Adrenal gland (tissue), 5 donors: ENCODE data around the gene RTP4.
A peak's percentile ranks its signal among the peaks of the same experiment; 100 is the strongest.

Experiments used
- CTCF ChIP-seq, 6 experiments: fragments of 450-650 bp in 4 of 6; fragments of 200-600 bp in 2 of 6; sonication (generic) in 1 of 6; IDR thresholded peaks; 1 replicate in 5 of 6; 2 replicates in 1 of 6; pipeline versions ENCODE4 v1.5.1 to v1.8.0; 2016 to 2021; ENCODE audit warnings: antibody characterized with exemption in 6 of 6, mild to moderate bottlenecking in 2 of 6, moderate library complexity in 1 of 6
- POLR2A ChIP-seq, 2 donors: fragments of 450-650 bp; IDR thresholded peaks; one replicate each; pipeline ENCODE4 v1.6.1; 2017; ENCODE audit warnings: antibody characterized with exemption in 2 of 2, mild to moderate bottlenecking in 2 of 2, moderate library complexity in 1 of 2
- donor health status: DM: no; HTN: no; CAD: no.

DNA sequence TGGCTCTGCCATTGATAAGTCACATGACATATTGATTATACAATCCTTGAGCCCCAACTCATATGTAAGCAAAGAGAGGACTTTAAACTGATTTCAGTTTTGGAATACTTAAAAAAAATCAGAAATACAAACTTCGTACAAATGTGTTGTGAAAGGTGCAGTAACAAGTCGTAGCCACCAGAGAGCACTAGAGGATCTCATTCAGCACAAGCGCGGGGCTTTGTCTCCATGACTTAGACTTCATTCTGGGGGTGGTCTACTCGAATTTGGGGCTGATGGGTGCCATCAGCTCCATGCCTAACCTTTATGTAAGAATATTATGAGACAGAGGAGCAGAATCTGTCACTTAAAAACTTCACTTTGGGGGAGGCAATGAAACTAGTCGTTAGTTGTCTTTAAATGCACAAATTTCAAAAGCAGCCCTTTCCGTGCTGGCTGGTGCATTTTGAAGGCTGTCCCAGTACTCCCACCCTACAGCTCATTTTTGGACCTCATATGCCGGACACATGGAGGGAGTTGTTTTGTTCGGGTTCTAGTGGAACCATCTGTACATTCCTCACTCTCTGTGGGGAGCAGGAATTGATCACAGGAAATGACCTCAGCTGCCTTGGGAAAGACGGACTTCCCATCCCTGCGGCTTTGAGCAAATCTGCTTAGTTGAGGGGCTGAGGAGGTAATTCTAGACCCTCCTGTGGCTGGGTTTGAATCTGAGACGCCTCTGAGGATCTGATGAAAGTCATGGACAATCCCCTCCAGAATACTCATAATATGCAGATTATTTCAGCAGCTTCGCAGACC, 49.2 kb upstream of the RTP4 start:
- peak; percentile 68 to 91 (median 82) for TF ChIP-seq CTCF (IDR thresholded peaks at IDR 0.05)
- no peak for TF ChIP-seq POLR2A (IDR thresholded peaks at IDR 0.05)
